HG02840 (cell line): ENCODE data around the gene DGKI.

Experiments
- ATAC-seq: cut with Tn5 transposase; IDR thresholded peaks from one replicate; pipeline ENCODE4 v1.9.1; 2021; ENCODE audit warnings: mild to moderate bottlenecking, moderate library complexity, moderate number of reproducible peaks; ENCODE audit not compliant: unreplicated experiment, low FRiP score

The DGKI gene

GRCh38 chr7:137519181-137519691 is 327.5 kb downstream of the DGKI start:
- ATAC-seq, result no peak

GRCh38 chr7:137513091-137513490 is 333.7 kb downstream of the DGKI start:
- ATAC-seq, result no peak

- no peak for ATAC-seq
Measured at GRCh38 chr7:137507096-137507495, 339.7 kb downstream of the DGKI start.

- ATAC-seq, result no peak
Measured at GRCh38 chr7:137506031-137506430, 340.7 kb downstream of the DGKI start.

- ATAC-seq, result no peak
Measured at GRCh38 chr7:137501562-137501961, 345.2 kb downstream of the DGKI start.

GRCh38 chr7:137492889-137493288 is 353.9 kb downstream of the DGKI start:
- no peak for ATAC-seq

- no peak for ATAC-seq
Measured at GRCh38 chr7:137489880-137490279, 356.9 kb downstream of the DGKI start.

- ATAC-seq, result no peak
Measured at GRCh38 chr7:137488038-137488437, 358.7 kb downstream of the DGKI start.

- ATAC-seq, result no peak
Measured at GRCh38 chr7:137485818-137486217, 361.0 kb downstream of the DGKI start.

- no peak for ATAC-seq
Measured at GRCh38 chr7:137484326-137484725, 362.4 kb downstream of the DGKI start.

GRCh38 chr7:137482466-137482865 is 364.3 kb downstream of the DGKI start:
- no peak for ATAC-seq

- no peak for ATAC-seq
Measured at GRCh38 chr7:137480824-137481365, 365.9 kb downstream of the DGKI start.

- ATAC-seq, result no peak
Measured at GRCh38 chr7:137480401-137480800, 366.4 kb downstream of the DGKI start.

GRCh38 chr7:137476937-137477336 is 369.8 kb downstream of the DGKI start:
- no peak for ATAC-seq

GRCh38 chr7:137475966-137476365 is 370.8 kb downstream of the DGKI start:
- no peak for ATAC-seq

- ATAC-seq, result no peak
Measured at GRCh38 chr7:137474540-137475026, 372.2 kb downstream of the DGKI start.

- no peak for ATAC-seq
Measured at GRCh38 chr7:137471128-137471527, 375.6 kb downstream of the DGKI start.

GRCh38 chr7:137469858-137470257 is 376.9 kb downstream of the DGKI start:
- ATAC-seq, result no peak

GRCh38 chr7:137469191-137469811 is 377.5 kb downstream of the DGKI start:
- no peak for ATAC-seq

GRCh38 chr7:137462847-137463246 is 383.9 kb downstream of the DGKI start:
- no peak for ATAC-seq

- no peak for ATAC-seq
Measured at GRCh38 chr7:137462074-137462715, 384.6 kb downstream of the DGKI start.

GRCh38 chr7:137458399-137458798 is 388.4 kb downstream of the DGKI start:
- no peak for ATAC-seq
